HG02943 (cell line): ENCODE data around the gene GNA12.

Experiments used
- ATAC-seq: cut with Tn5 transposase; IDR thresholded peaks from one replicate; pipeline ENCODE4 v1.9.1; 2021; ENCODE audit warnings: mild to moderate bottlenecking, low read depth, moderate library complexity; ENCODE audit not compliant: unreplicated experiment

The GNA12 gene

GRCh38 chr7:2719007-2719406 is 125.1 kb downstream of the GNA12 start:
- no peak for ATAC-seq

- ATAC-seq = no peak
Observed at GRCh38 chr7:2718296-2718965, 125.7 kb downstream of the GNA12 start.

GRCh38 chr7:2717293-2718261 is 126.5 kb downstream of the GNA12 start:
- no peak for ATAC-seq

GRCh38 chr7:2716906-2717292 is 127.2 kb downstream of the GNA12 start:
- ATAC-seq = no peak

- no peak for ATAC-seq
Observed at GRCh38 chr7:2716488-2716887, 127.6 kb downstream of the GNA12 start.

GRCh38 chr7:2715341-2716231 is 128.5 kb downstream of the GNA12 start:
- no peak for ATAC-seq

GRCh38 chr7:2714636-2715035 is 129.5 kb downstream of the GNA12 start:
- no peak for ATAC-seq

- ATAC-seq = no peak
Observed at GRCh38 chr7:2713978-2714377, 130.1 kb downstream of the GNA12 start.

- no peak for ATAC-seq
Observed at GRCh38 chr7:2713370-2713769, 130.7 kb downstream of the GNA12 start.

GRCh38 chr7:2711895-2712675 is 132.0 kb downstream of the GNA12 start:
- ATAC-seq = no peak

GRCh38 chr7:2710901-2711551 is 133.1 kb downstream of the GNA12 start:
- peak; percentile 31 for ATAC-seq

- peak; percentile 47 for ATAC-seq
Observed at GRCh38 chr7:2710286-2710655, 133.8 kb downstream of the GNA12 start.

- peak; percentile 63 for ATAC-seq
Observed at GRCh38 chr7:2709553-2710285, 134.4 kb downstream of the GNA12 start.

- ATAC-seq = no peak
Observed at GRCh38 chr7:2708547-2709310, 135.4 kb downstream of the GNA12 start.

GRCh38 chr7:2708041-2708440 is 136.1 kb downstream of the GNA12 start:
- no peak for ATAC-seq

GRCh38 chr7:2707481-2707880 is 136.6 kb downstream of the GNA12 start:
- no peak for ATAC-seq

GRCh38 chr7:2706685-2707126 is 137.4 kb downstream of the GNA12 start:
- no peak for ATAC-seq
